WTC11 (cell line): ENCODE measurements around the gene PFN1. TPM values are rescaled to one million over a fixed set of nuclear protein-coding genes. Genes with fewer than 3 reads are reported as not detected.
A peak's percentile ranks its signal among the peaks of the same experiment; 100 is the strongest.

ENCODE experiments used
- ATAC-seq: fragments of 200-7000 bp; cut with Tn5 transposase; 2 replicates; pipeline ENCODE4 v1.10.0; 2021; ENCODE audit warnings: mild to moderate bottlenecking, moderate library complexity
- CTCF ChIA-PET: fragments of 300-600 bp; sonication (Branson Sonifier 250); formaldehyde crosslinking; loops from one replicate; lab custom pipeline; 2021; ENCODE audit warnings: antibody characterized with exemption; lab: Charles Lee
- POLR2A ChIA-PET: fragments of 350-600 bp; sonication (Branson Sonifier 250); formaldehyde crosslinking; loops from one replicate; lab custom pipeline; 2021; ENCODE audit warnings: antibody characterized with exemption; lab: Charles Lee
- DNase-seq: peaks from one replicate; pipeline ENCODE4 v3.0.0; 2021; ENCODE audit warnings: low spot score
- H3K27ac Mint-ChIP-seq: 2 replicates; pipeline ENCODE4 v1.8.0; 2021; ENCODE audit warnings: mixed read lengths
- H3K27me3 Mint-ChIP-seq: 2 replicates; pipeline ENCODE4 v1.8.0; 2021; ENCODE audit warnings: low read depth, mild to moderate bottlenecking, moderate library complexity, mixed read lengths
- H3K36me3 Mint-ChIP-seq: 2 replicates; pipeline ENCODE4 v1.8.0; 2021; ENCODE audit warnings: mixed read lengths
- H3K4me1 Mint-ChIP-seq: 2 replicates; pipeline ENCODE4 v1.8.0; 2022; ENCODE audit warnings: mixed read lengths
- H3K4me3 Mint-ChIP-seq: 2 replicates; pipeline ENCODE4 v1.8.0; 2021; ENCODE audit warnings: mild to moderate bottlenecking, moderate library complexity, mixed read lengths
- H3K9me3 Mint-ChIP-seq: 2 replicates; pipeline ENCODE4 v1.8.0; 2021; ENCODE audit warnings: mixed read lengths
- ATF1 ChIP-seq: sonication (generic); formaldehyde crosslinking; IDR thresholded peaks from 2 replicates; pipeline ENCODE4 v1.8.1; 2023; ENCODE audit warnings: mild to moderate bottlenecking, moderate library complexity, missing genetic modification reagents
- CBFB ChIP-seq: sonication (generic); formaldehyde crosslinking; IDR thresholded peaks from 2 replicates; pipeline ENCODE4 v1.8.1; 2022; ENCODE audit warnings: mild to moderate bottlenecking, low read depth, missing genetic modification reagents
- E2F4 ChIP-seq: sonication (generic); formaldehyde crosslinking; IDR thresholded peaks from 2 replicates; pipeline ENCODE4 v1.8.1; 2022; ENCODE audit warnings: low read depth, mild to moderate bottlenecking, moderate library complexity, missing genetic modification reagents, borderline replicate concordance
- ERG ChIP-seq: fragments of 250-450 bp; sonication (Bioruptor Pico); IDR thresholded peaks from 2 replicates; pipeline ENCODE4 v1.8.0; 2021; ENCODE audit warnings: mild to moderate bottlenecking
- ETV6 ChIP-seq: sonication (generic); formaldehyde crosslinking; IDR thresholded peaks from 2 replicates; pipeline ENCODE4 v1.8.1; 2022; ENCODE audit warnings: mild to moderate bottlenecking, missing genetic modification reagents
- FOXP1 ChIP-seq: sonication (generic); formaldehyde crosslinking; IDR thresholded peaks from 2 replicates; pipeline ENCODE4 v1.8.0; 2022; ENCODE audit warnings: missing genetic modification reagents, mild to moderate bottlenecking, moderate library complexity, borderline replicate concordance
- IRF1 ChIP-seq: sonication (generic); formaldehyde crosslinking; IDR thresholded peaks from 2 replicates; pipeline ENCODE4 v1.8.0; 2023; ENCODE audit warnings: missing genetic modification reagents
- JUN ChIP-seq: sonication (generic); formaldehyde crosslinking; IDR thresholded peaks from 2 replicates; pipeline ENCODE4 v1.8.0; 2023; ENCODE audit warnings: mild to moderate bottlenecking, missing genetic modification reagents
- MXD4 ChIP-seq: fragments of 250-450 bp; sonication (Bioruptor Pico); IDR thresholded peaks from 2 replicates; pipeline ENCODE4 v1.8.0; 2021; ENCODE audit warnings: mild to moderate bottlenecking, moderate library complexity, borderline replicate concordance
- NFYB ChIP-seq: sonication (generic); formaldehyde crosslinking; conservative IDR thresholded peaks from 2 replicates; pipeline ENCODE4 v1.8.0; 2022; ENCODE audit warnings: low read depth, missing genetic modification reagents
- SOX15 ChIP-seq: fragments of 250-450 bp; sonication (Bioruptor Pico); IDR thresholded peaks from 2 replicates; pipeline ENCODE4 v1.9.0; 2021; ENCODE audit warnings: mild to moderate bottlenecking
- SP1 ChIP-seq: sonication (generic); formaldehyde crosslinking; conservative IDR thresholded peaks from 2 replicates; pipeline ENCODE4 v1.8.1; 2022; ENCODE audit warnings: missing genetic modification reagents
- TEAD1 ChIP-seq: sonication (generic); formaldehyde crosslinking; IDR thresholded peaks from 2 replicates; pipeline ENCODE4 v1.8.0; 2022; ENCODE audit warnings: mild to moderate bottlenecking, missing genetic modification reagents
- USF2 ChIP-seq: sonication (generic); formaldehyde crosslinking; IDR thresholded peaks from 2 replicates; pipeline ENCODE4 v1.8.1; 2023; ENCODE audit warnings: mild to moderate bottlenecking, missing genetic modification reagents, moderate library complexity
- ZBTB21 ChIP-seq: sonication (generic); formaldehyde crosslinking; IDR thresholded peaks from 2 replicates; pipeline ENCODE4 v1.8.1; 2023; ENCODE audit warnings: mild to moderate bottlenecking, missing genetic modification reagents, borderline replicate concordance
- ZNF121 ChIP-seq: sonication (generic); formaldehyde crosslinking; IDR thresholded peaks from 2 replicates; pipeline ENCODE4 v1.8.0; 2023; ENCODE audit warnings: missing genetic modification reagents
- ZNF263 ChIP-seq: sonication (generic); formaldehyde crosslinking; IDR thresholded peaks from 2 replicates; pipeline ENCODE4 v1.8.1; 2022; ENCODE audit warnings: low read depth, mild to moderate bottlenecking, moderate library complexity, missing genetic modification reagents
- ZNF317 ChIP-seq: sonication (generic); formaldehyde crosslinking; IDR thresholded peaks from 2 replicates; pipeline ENCODE4 v1.8.1; 2023; ENCODE audit warnings: low read depth, mild to moderate bottlenecking, moderate library complexity, missing genetic modification reagents, borderline replicate concordance
- ZNF671 ChIP-seq: fragments of 250-450 bp; sonication (Bioruptor Pico); IDR thresholded peaks from 2 replicates; pipeline ENCODE4 v1.8.0; 2021; ENCODE audit warnings: mild to moderate bottlenecking
- total RNA-seq: library from RNA; stranded (reverse); gene quantifications from 3 replicates; pipeline ENCODE4 v1.2.3, GENCODE V29; 2021
- TF ChIP-seq, protein P1 (sequence below): fragments of 250-450 bp; sonication (Bioruptor Pico); IDR thresholded peaks from 2 replicates; pipeline ENCODE4 v1.9.0; 2021; ENCODE audit warnings: mild to moderate bottlenecking
- TF ChIP-seq, protein P2 (sequence below): fragments of 250-450 bp; sonication (Bioruptor Pico); IDR thresholded peaks from 2 replicates; pipeline ENCODE4 v1.9.0; 2021; ENCODE audit warnings: moderate library complexity, mild to moderate bottlenecking, inconsistent platforms, borderline replicate concordance
- TF ChIP-seq, protein P3 (sequence below): sonication (generic); formaldehyde crosslinking; IDR thresholded peaks from 2 replicates; pipeline ENCODE4 v1.8.1; 2022; ENCODE audit warnings: low read depth, missing genetic modification reagents, borderline replicate concordance
- TF ChIP-seq, protein P4 (sequence below): sonication (generic); formaldehyde crosslinking; IDR thresholded peaks from 2 replicates; pipeline ENCODE4 v1.8.0; 2022; ENCODE audit warnings: mild to moderate bottlenecking, missing genetic modification reagents

The PFN1 gene
- total RNA-seq, 1 experiment from 2014 or later = 1,289 TPM

DNA sequence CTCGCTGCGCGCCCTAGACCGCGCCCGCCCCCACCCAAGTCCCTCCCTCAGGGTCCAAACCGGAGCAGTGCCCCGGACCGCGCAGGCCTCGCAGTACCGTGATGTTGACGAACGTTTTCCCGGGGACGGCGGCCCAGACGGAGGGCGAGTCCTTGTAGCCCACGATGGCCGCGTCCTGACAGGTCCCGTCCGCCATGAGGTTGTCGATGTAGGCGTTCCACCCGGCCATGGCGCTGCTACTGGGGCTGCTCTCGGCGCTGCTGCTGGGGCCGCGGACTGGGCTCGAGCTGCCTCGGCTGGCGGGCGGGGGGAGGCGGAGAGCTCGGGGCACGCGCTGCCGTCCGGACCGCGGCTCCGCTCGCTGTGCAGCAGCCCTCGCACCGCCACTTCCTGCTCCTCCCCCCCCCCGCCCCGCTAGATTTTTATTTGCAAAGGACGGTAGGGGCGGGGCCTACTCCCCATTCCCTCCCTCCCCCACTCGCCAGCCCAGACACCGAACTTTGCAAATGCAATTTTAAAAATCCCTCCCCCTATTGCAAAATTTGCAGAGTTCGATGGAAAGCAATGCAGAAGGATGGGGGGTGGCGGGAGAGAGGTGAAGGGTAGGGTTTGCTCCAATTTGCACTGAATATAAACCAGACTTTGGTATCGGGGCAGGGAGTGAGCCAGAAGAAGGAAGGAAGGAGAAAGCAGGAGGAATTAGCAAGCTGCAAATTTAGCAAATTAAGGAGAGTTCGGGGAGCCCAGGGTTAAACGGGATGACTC lies at the start of gene PFN1 (continued):
- TF ChIP-seq ZNF121 (CRISPR knock-in tag) = no peak
- TF ChIP-seq CBFB (CRISPR knock-in tag) = no peak
- TF ChIP-seq, protein P1, sequence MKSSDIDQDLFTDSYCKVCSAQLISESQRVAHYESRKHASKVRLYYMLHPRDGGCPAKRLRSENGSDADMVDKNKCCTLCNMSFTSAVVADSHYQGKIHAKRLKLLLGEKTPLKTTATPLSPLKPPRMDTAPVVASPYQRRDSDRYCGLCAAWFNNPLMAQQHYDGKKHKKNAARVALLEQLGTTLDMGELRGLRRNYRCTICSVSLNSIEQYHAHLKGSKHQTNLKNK = no peak
- TF ChIP-seq, protein P2, sequence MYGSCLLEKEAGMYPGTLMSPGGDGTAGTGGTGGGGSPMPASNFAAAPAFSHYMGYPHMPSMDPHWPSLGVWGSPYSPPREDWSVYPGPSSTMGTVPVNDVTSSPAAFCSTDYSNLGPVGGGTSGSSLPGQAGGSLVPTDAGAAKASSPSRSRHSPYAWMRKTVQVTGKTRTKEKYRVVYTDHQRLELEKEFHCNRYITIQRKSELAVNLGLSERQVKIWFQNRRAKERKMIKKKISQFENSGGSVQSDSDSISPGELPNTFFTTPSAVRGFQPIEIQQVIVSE (CRISPR knock-in tag) = no peak
- peak; percentile 80; the same call in 1 of the 2 replicates for TF ChIP-seq E2F4 (CRISPR knock-in tag)
- peak; percentile 41 for TF ChIP-seq FOXP1 (CRISPR knock-in tag)
- TF ChIP-seq ZNF317 (CRISPR knock-in tag) = 0 out of 2 replicates have a peak, but pooled peaks have one; percentile 32
- peak; percentile 85; the same call in 1 of the 2 replicates for TF ChIP-seq ETV6 (CRISPR knock-in tag)
- TF ChIP-seq ERG = no peak
- TF ChIP-seq ZBTB21 (CRISPR knock-in tag) = 0 out of 2 replicates have a peak, but pooled peaks have one; percentile 23
- TF ChIP-seq ZNF263 (CRISPR knock-in tag) = no peak
- no peak for TF ChIP-seq MXD4 (CRISPR knock-in tag)
- no peak; the same call in 1 of the 2 replicates for TF ChIP-seq NFYB
- TF ChIP-seq IRF1 (CRISPR knock-in tag) = peak; percentile 39; the same call in 1 of the 2 replicates
- TF ChIP-seq SOX15 (CRISPR knock-in tag) = no peak
- peak; percentile 91; the same call in 1 of the 2 replicates for TF ChIP-seq ATF1 (CRISPR knock-in tag)
- peak; percentile 42 for TF ChIP-seq JUN

- ChIA-PET CTCF (interaction anchor here (0.9 to 2.3 kb wide), 11 partner anchors 9 to 88 kb away, joined by 3 to 17 read pairs (median 5); partner anchors contain the start of genes CAMTA2, ENO3 and SPAG7), POLR2A (interaction anchor here (0.5 to 2.0 kb wide), 4 partner anchors 10 to 107 kb away, joined by 3 to 12 read pairs (median 7); partner anchors contain the start of genes CAMTA2, RNF167, SLC25A11 and SPAG7)
- peaks cover 16% of the 10 kb centered on the region for H3K4me1 Mint-ChIP-seq
- H3K27me3 Mint-ChIP-seq = peaks cover 28% of the 10 kb centered on the region
- peak within 1 kb of the TSS; percentile 87 for H3K4me3 Mint-ChIP-seq
- peak within 1 kb of the TSS; percentile 57; the same call in 1 of the 2 replicates for H3K27ac Mint-ChIP-seq
- H3K9me3 Mint-ChIP-seq = no peaks in the 10 kb centered on the region
- peaks cover 18% of the 10 kb centered on the region for H3K36me3 Mint-ChIP-seq
- ATAC-seq (peak; percentile 85), DNase-seq (peak; percentile 94)
- TF ChIP-seq MXD4 (CRISPR knock-in tag) (no peak), USF2 (CRISPR knock-in tag) (no peak), SP1 (CRISPR knock-in tag) (peak; percentile 78), TEAD1 (CRISPR knock-in tag) (no peak), ZNF121 (CRISPR knock-in tag) (no peak), ZBTB21 (CRISPR knock-in tag) (0 out of 2 replicates have a peak, but pooled peaks have one; percentile 34), ZNF671 (CRISPR knock-in tag) (no peak)
- TF ChIP-seq, protein P3, sequence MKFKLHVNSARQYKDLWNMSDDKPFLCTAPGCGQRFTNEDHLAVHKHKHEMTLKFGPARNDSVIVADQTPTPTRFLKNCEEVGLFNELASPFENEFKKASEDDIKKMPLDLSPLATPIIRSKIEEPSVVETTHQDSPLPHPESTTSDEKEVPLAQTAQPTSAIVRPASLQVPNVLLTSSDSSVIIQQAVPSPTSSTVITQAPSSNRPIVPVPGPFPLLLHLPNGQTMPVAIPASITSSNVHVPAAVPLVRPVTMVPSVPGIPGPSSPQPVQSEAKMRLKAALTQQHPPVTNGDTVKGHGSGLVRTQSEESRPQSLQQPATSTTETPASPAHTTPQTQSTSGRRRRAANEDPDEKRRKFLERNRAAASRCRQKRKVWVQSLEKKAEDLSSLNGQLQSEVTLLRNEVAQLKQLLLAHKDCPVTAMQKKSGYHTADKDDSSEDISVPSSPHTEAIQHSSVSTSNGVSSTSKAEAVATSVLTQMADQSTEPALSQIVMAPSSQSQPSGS (CRISPR knock-in tag) = no peak
- TF ChIP-seq, protein P4, sequence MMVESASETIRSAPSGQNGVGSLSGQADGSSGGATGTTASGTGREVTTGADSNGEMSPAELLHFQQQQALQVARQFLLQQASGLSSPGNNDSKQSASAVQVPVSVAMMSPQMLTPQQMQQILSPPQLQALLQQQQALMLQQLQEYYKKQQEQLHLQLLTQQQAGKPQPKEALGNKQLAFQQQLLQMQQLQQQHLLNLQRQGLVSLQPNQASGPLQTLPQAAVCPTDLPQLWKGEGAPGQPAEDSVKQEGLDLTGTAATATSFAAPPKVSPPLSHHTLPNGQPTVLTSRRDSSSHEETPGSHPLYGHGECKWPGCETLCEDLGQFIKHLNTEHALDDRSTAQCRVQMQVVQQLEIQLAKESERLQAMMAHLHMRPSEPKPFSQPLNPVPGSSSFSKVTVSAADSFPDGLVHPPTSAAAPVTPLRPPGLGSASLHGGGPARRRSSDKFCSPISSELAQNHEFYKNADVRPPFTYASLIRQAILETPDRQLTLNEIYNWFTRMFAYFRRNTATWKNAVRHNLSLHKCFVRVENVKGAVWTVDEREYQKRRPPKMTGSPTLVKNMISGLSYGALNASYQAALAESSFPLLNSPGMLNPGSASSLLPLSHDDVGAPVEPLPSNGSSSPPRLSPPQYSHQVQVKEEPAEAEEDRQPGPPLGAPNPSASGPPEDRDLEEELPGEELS (CRISPR knock-in tag) = 0 out of 2 replicates have a peak, but pooled peaks have one; percentile 15
These were observed 49.1 kb upstream of the PFN1 start, which contains the start of the genes INCA1 and KIF1C for GRCh38 chr17:4997302-4998026. INCA1 (minus strand) TSS chr17:4997522; CDS start chr17:4994437, 3,085 bp downstream. KIF1C (plus strand) TSS chr17:4997950; CDS start chr17:5000247, 2,297 bp downstream.
